ENCODE results near the gene SLC6A1.

SLC6A1 gene

DNA sequence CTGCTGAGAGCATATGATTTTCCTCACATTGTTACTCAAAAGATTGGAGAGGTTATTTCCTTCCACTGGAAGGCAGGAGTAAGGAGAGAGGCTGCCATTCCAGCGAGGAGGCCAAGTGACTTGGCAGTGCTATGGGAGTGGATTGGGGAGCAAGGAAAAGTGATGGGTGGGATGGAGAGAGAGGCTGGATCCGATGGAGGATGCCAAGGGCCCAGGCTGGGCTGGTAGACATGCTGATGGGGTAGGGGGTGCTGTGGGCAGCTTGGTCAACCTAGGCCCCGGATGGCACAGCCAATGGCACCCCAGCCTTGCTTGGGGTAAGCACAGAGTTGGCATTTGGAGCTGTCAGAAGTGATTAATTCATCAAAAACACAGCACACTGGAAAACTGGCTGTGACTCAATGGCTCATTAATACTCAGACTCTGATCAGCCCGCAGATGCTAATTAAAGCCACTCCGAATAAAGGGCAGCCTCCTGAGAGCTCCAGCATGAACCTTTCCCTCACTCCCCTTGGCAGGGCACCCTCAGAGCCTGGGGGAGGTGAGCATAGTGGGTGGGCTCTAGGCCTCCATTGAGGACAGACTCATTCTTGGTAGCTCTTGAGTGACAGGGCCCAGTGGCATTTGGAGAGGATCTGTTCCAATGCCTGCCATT, 22.1 kb upstream of the SLC6A1 start:
- DNase-seq (ENCODE audit: low read depth in 2 of 2): no peak

DNA sequence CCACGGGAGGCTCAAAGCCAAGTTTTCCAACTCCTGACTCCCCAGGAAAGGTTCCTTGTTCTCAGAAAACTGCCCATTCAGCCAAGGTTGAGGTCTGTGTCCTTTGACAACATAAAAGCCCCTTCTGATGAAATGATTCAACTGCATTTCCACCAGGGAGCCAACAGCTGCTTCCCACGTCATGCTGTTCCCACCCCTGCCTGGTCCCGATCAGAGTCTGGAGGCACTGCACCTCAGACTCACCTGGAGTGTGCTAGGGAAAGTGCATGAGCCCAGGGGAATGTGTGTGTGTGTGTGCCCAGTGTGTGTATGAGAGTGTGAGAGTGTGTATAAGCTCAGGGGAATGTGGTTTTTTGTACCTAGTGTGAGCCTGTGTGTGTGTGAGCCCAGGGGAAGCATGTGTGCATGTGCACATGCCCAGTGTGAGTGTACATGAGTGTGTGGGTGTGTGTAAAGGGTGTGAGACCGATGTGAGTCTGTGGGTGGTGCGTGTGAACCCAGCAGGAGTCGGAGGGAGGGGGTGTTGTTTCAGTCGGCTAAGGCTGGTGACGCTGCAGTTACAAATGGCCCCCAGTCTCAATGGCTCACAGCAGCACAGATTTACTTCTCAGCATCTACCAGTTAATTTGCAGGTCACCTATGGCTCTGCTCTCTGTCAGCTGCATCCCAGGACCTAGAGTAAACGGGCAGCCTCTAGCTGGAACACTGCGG, 20.3 kb upstream of the SLC6A1 start:
- DNase-seq (ENCODE audit: low read depth in 2 of 2): no peak

DNA sequence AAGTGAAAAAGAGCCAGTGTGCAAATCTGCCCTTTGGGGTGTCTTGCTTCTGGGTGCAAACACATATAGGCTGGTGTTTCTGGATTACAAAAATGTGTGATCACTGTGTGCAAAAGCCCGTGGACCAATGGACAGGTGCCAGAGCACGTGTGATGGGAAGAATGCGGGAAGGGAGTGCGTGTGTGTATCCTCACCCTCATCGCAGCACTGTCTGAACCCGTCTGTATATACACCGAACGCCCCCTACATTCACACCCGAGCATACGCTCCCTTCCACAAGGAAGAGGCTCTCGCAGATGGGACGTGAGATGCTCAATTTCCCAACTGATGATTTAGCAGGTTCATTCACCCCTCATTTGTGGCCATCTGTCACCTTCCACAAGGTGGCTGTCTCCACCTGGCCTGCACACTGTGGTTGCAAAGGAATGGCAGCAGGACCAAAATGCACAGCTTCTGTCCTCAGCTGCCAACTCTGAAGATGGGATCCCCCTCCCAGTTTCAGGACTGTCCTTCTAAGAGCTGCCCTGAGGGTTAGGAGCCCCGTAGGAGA, 19.4 kb upstream of the SLC6A1 start:
- no peak for DNase-seq (ENCODE audit: low read depth in 2 of 2)

DNA sequence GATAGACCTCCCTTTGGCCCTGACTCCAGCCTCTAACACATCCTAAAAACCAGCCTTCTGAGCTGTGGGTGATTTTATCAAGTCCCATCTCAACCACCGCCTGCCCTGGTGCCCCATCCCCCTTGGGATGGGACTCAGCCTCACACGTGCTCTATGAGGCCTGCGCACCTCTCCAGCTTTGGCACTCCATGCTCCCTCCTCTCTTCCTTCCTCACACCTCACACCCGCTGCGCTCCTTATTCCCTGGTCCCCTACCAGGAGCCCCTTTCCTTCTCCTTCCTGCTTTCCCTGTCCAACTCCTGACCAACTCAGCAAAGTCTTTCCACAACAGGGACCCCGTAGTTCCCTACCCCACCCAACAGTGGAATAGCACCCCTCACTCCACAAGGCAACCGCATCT, 18.4 kb upstream of the SLC6A1 start:
- no peak for DNase-seq (ENCODE audit: low read depth in 2 of 2)

DNA sequence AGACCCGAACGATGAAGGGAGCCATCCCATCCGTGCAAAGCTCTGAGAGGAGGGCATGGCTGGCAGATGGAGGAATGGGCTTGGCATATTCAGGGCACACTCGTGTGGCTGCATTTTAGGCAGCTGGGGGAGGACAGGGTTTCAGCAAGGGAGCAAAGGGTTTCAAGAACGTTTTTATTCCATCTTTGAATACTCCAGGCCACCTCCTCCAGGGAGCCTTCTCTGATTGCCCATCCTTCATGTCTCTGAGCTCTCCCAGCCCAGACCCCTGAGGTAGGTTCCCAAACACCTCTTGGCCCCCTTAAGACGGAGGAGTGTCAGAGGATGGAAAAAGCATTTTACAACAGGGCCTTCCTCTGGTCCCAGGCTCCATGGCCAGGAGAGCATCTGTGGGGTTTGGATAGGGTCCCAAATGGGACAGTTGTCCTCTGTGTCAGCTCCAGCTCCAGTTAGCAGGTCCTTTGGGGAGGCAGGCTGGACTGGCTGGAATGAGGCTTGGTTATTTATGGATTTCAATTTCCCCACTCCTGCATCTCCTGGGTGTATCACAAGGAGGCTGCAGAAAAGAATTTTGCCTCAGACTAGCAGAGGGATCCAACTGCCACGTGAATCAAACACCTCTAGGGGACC, 17.7 kb upstream of the SLC6A1 start:
- DNase-seq (ENCODE audit: low read depth in 2 of 2): no peak

DNA sequence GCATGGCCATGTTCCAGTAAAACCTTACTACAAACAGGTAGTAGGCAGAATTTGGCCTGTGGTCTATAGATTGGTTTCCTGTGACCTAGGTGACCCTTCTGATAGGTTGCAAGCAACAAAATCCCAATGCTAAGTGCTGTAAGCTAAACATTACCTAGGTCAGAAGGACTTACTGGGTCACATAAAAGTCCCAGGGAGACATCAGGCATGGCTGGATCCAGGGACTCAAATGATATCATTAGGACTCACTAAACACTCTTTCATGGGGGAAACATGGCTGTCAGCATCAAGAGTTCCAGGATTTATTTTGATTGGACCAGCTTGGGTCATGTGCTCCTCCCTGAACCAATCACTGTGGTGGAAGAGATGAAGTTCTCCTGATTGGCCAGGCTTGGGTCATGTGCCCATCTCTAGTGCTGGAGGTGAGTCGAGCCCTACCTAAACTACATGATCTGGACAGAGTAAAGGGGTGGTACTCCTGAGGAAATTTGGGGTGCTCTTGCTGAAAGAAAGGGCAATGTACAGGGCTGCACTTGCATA, 16.8 kb upstream of the SLC6A1 start:
- DNase-seq (ENCODE audit: low read depth in 2 of 2): no peak

DNA sequence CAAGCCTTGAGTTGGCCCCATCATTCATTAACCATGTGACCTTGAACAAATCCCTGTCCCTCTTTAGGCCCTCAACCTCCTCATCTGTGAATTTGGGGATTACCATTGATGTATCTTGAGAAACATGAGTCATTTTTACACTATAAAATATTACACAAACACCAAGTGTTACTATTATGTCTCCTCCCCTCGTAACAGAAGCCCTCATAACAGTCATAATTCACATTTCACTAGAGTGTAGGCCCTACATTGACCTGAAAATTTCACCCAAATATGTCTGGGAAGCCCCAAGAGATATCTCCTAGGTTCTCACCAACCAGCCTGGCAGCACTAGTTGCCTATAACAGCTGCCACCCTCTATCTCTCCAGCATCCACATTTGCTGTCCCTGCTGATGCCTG, 15.8 kb upstream of the SLC6A1 start:
- DNase-seq (ENCODE audit: low read depth in 2 of 2): no peak

DNA sequence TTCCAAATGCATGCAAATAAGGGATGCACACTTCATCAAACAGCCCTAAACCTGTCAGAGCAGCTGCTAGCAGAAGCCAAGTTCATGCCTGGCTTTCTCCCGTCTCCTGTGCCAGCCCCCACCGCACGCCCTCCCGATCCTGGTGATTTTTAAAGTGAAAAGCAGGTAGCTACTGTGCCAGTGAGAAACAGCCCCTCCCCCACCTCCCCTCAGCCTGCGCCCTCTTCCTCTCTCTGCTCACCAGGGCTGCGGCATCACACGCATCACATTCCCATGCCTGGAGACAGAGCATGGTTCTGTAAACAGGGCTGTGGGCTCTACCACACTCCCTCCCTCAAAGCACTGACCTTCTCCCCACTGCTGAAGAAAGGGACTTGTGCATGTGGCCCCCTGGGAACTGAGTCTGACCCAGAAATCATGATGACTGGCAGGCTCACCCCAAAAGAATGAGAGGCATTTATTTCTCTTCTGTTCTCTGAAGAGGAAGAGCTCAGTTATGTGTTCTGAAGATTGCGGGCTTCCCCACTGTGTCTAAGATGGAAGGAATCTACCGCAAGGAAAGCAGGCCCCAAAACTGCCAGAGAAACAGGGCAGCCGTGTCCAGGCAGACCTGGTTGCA, 14.5 kb upstream of the SLC6A1 start:
- DNase-seq (ENCODE audit: low read depth in 2 of 2): no peak

DNA sequence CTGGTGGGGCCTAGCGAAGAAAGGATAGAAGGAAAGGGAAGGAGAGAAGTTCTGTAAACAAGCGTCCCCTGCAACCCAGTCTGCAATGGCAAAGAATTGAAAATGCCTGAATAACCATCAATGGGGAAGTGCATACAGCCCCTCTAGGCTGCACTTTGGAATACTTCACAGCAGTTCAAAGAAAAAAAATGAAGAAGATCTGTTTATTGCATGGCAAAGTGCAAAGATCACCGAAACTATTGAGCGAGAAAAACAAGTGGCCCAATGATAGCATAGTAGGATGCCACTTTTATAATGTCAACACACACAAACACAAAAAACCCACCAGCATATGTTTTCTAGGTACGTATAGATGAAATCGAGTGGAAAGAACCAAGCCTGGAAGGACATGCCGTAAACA, 13.6 kb upstream of the SLC6A1 start:
- no peak for DNase-seq (ENCODE audit: low read depth in 2 of 2)

DNA sequence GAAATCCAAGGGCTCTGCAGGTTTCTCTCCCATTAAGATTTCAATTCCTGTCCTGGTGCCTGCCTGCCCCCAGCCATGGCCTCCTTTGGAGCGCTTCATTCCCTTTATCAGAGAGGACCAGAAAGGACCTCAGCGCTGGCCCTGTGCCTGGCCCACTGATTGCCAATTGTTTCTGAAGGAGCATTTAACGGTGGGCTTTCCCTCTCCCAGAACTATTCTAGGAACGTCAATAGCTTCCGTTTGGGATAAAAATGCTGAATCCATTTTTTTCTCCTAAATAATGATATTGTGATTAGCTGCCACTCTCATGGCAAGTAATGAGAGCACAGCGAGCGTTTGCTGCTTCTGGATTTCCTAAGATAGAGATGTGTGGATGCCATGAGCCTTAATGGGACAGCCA, 12.2 kb upstream of the SLC6A1 start:
- DNase-seq (ENCODE audit: low read depth in 2 of 2): no peak

DNA sequence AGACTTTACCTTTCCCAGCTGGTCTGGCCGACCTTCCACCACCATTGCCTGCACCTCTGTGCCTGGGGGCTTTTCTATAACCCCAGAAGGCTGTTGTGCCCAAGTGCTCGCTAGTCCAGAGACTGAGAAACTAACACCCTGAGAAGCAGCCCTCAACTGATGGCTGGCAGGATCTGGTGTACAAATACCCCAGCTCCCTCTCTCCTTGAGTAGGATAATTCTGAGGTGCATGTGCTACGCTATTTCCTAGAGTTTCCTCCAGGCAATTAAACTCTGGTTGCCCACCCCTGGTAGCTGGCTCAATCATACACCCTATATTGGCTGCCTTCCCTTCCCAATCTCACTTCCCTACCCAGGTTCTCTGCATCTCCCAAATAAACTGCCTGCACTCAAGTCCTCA, 11.5 kb upstream of the SLC6A1 start:
- no peak for DNase-seq (ENCODE audit: low read depth in 2 of 2)

DNA sequence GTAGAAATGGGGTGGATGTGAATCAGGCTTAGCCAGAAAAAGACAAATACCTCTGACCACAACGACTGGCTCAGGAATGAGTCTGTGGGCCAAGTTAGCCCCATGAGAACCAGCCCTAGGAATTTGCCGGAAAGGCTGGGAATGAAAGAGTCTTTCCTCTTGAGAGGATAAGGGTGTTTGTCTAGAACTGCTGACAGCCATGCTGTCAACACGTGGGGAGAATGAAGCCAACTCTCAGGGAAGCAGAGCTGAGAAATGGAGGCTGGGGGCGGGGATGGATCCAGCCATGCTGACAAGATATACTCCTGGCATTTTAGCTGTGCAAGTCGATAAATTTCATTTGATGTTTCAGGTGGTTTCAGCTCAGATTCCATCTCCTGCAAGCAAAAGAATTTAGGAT, 10.6 kb upstream of the SLC6A1 start:
- DNase-seq (ENCODE audit: low read depth in 2 of 2): no peak

DNA sequence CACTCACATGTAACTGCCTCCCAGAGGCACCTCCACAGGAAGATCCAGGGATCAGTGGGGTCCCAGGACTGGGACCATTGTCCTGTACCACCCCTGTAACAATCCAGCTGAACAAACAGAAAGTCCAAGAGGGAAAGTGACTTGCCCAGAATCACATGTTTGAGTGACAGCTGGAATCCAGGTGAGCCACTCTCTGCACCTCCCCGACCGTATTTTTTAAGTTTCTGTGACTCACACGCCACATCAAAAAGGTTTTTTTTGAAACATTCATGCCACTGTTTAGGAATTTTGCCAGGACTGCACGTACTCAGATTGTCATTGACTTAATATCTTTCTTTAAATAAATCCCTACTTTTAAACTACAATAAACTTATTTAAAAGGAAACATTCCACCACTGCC, 9.8 kb upstream of the SLC6A1 start:
- DNase-seq (ENCODE audit: low read depth in 2 of 2): no peak

DNA sequence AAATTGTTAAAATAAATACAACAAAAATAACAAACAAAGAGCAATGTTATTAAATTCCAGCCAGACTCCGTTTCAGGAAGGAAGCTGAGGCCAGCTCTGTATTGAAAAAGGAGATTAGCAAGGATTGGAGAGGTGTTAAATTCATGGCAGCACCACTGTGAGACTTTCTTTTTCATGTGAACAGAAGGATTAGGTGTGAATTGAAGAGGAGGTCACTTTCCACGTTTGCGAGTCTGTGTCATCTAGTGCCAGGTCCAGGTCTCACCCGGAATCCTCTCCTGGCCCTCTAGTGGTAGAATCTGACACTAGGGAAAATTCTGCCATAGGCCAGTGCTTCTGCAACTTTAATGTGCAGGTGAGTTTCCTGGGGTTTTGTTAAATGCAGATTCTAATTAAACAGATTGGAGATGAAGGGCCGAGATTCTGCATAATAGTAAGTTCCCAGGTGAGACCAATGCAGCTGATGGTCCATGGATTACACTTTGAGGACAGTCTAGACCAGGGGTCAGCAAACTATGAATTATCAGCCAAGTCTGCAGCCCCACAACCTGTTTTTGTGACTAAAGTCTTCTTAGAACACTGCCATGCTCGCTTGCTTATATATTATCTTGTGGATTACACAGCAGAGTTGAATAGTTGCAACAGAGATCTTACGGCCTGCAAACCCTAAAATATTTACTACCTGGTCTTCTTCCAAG, 9.2 kb upstream of the SLC6A1 start:
- no peak for DNase-seq (ENCODE audit: low read depth in 2 of 2)

DNA sequence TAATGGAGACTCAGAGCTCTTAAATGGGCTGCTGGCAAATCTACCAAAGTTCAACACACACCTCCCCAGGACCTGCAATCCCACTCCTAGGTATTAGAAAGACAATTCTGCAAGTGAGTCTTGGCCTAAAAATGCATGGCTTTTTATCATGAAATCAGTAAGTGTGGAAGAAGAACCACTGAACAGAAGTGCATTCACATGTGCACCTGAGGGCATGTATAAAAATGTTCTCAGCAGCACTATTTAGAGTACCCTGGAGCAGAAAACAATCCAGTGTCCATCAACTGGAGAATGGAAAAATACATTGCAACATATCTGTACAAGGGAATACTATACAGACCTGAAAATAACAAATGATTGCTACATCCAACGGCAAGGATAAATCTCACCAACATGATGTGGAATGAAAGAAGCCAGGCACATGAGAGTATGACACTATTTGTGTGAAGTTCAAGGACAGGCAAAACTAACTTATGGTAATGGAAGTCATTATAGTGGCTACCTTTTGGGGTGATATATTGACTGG, 8.1 kb upstream of the SLC6A1 start:
- DNase-seq (ENCODE audit: low read depth in 2 of 2): no peak

DNA sequence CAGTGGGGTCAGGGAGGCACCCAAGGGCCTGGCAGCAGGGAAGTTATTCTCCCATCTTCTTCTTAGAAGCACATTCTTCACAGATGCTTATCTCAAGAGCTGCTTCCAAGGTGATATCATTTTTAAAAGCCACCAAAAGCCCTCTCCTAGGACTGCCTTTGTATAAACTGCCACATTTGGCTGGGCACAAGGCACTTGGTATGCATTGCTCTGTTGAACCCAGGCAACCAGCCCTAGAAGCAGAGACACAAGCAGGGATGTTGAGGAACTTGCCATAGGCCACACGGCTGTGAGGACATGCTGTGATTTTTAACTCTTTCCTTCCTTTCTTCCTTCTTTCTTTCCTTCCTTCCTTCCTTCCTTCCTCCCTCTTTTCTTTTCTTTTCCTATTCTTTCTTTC, 7.4 kb upstream of the SLC6A1 start:
- no peak for DNase-seq (ENCODE audit: low read depth in 2 of 2)

DNA sequence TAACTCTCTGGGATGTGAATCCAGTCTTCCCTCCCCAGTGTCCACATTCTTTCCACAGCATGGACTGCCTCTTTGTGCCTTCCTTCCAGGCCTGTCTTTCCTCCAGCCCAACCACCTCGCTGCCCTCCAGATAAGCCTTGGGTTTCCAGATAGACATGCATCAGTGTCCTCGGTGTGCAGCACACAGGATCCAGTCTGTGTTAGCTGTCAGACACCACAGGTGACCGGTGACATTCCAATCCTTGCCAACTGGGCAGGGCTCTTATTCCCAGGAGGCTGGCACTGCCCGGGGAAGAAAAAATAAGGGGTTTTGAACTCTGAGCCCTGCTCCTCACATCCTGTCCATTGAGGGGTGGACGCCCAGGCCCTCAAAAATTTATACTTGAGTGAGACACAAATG, 6.0 kb upstream of the SLC6A1 start:
- no peak for DNase-seq (ENCODE audit: low read depth in 2 of 2)

DNA sequence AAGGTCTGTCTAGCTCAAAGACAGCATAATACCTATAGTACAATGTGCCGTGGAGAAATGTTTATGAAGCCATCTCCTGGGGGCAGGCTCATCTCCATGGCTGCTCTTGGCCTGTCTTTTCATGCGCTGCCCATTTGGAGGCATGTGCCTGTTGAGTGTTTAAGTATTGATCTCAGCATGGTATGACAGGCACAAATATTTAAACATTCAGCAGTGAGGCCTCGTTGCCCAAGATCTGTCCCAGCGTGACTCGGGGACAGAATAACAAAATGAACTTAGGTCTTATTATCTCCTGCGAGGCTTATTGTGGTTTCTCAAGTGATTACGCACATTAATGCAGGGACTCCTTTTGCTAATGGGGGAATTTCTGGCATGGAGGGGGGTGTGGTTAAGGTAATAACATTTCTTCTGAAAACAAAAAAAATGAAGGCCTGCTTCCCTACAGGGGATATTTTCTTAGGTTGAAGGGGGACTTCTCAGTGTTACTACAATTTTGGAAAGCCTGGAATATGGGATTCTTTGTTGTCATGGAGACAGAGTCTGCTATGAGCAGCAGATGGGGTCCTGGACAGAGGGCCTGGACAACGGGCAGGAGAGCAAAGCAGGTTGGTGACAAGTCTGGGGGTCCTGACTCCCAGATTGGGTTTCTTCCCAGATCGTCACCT, 4.4 kb upstream of the SLC6A1 start:
- DNase-seq (ENCODE audit: low read depth in 2 of 2): no peak

DNA sequence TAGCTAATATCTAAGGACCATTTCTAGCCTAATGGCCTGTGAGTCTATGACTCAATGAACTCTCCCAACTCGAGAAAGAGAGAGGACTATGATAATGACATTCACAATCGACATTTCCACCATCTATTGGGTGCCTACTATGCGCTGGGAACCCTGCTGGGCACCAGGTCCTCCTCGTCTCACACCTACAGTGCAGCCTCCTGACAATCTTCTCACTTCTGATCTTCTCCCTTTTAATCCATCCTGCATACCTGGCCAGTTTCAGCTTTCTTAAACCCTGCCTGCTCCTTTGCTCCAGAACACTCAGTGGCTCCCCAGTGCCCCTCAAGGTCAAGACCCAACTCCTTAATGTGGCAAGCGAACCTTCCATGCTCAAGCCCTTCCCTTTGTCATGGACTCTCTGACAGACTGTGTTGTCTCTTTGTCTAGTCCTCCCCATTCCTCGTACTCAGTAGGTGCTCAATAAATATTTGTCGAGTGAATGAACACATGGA, 3.5 kb upstream of the SLC6A1 start:
- DNase-seq (ENCODE audit: low read depth in 2 of 2): no peak

DNA sequence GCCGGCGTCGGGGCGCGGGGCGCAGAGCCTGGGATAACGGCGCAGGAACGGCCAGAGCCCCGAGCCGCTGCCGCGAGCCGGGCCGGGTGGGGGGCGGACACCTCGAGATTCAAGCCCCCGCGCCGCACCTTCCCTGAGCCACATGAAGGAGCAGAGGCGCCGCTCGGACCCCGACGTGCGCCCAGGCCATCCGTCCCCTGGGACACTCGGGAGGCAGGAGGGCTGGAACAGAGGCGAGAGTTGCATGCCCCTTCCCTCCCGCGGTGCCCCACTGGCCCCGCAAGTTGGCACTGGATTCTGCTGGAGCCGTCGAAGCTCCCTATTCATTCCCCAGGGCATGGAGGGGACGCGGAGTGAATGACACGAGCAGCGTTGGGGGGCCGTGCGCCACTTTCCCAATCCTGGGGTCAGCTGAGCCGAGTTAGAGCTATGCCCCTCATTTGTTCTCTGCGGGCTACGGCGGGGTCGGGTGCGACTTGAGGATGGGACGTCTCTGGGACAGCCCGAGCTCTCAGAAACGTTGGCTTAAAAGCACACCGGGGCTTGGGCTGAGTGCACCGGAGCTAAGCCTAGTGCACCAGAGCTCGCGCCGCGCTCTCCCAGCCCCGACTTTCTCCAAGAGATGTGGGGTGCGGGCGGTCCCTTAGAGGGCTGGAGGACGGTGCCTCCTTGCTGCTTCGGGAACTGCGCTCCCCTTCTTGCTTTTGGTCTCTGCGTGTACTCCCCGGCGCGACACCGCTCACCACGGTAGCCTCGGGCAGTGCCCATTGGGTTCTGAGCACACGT, 588 bp downstream of the SLC6A1 start:
- DNase-seq (ENCODE audit: low read depth in 2 of 2): no peak
